IMR-90 (cell line): Measurements from ENCODE around the gene DENND1C. TPM values are rescaled to one million over a fixed set of nuclear protein-coding genes. Genes with fewer than 3 reads are reported as not detected.

ENCODE experiments used
- ATAC-seq: fragments of 200-7000 bp; cut with Tn5 transposase; 2 replicates; pipeline ENCODE4 v1.9.1; 2020; ENCODE audit warnings: low read depth, mild to moderate bottlenecking, moderate library complexity
- BruUV-seq: library from RNA; stranded (reverse); fragments of 400-500 nt; replicated peaks from 2 replicates; lab custom pipeline; 2021; lab: Mats Ljungman, UMichigan
- CTCF ChIA-PET: fragments of 300-600 bp; formaldehyde crosslinking; extraction: SDS; loops from one replicate; lab custom pipeline; 2021; ENCODE audit warnings: antibody characterized with exemption; lab: Yijun Ruan, JAX
- POLR2A ChIA-PET: fragments of 300-600 bp; sonication (Branson Sonifier 250); formaldehyde crosslinking; loops from one replicate; lab custom pipeline; 2022; ENCODE audit warnings: antibody characterized with exemption; ENCODE audit not compliant: unreplicated experiment; lab: Charles Lee
- DNase-seq: peaks from one replicate; pipeline ENCODE4 v3.0.0; 2013
- H2AFZ ChIP-seq: replicated peaks from 2 replicates; pipeline ENCODE3; 2013; ENCODE audit warnings: low read length, mild to moderate bottlenecking; ENCODE audit not compliant: poor library complexity
- H2AK5ac ChIP-seq: 2 replicates; pipeline ENCODE4 v1.6.1; 2013; ENCODE audit warnings: low read depth, low read length, inconsistent platforms
- H2AK9ac ChIP-seq: replicated peaks from 2 replicates; pipeline ENCODE3; 2013; ENCODE audit warnings: mild to moderate bottlenecking, low read depth, low read length, moderate library complexity; ENCODE audit not compliant: poor library complexity
- H2BK120ac ChIP-seq: 2 replicates; pipeline ENCODE4 v1.6.1; 2013; ENCODE audit warnings: low read depth, low read length, inconsistent platforms
- H2BK15ac ChIP-seq: 3 replicates; pipeline ENCODE4 v1.6.1; 2013; ENCODE audit warnings: low read depth, low read length, inconsistent platforms
- H2BK20ac ChIP-seq: 2 replicates; pipeline ENCODE4 v1.6.1; 2013; ENCODE audit warnings: low read depth, mild to moderate bottlenecking, inconsistent platforms, low read length, moderate library complexity
- H2BK5ac ChIP-seq: 2 replicates; pipeline ENCODE4 v1.6.1; 2013; ENCODE audit warnings: mild to moderate bottlenecking, low read depth, low read length, inconsistent platforms; ENCODE audit not compliant: poor library complexity, severe bottlenecking
- H3K14ac ChIP-seq: replicated peaks from 2 replicates; pipeline ENCODE4 v1.6.1; 2013; ENCODE audit warnings: low read depth, low read length, inconsistent platforms
- H3K18ac ChIP-seq: 2 replicates; pipeline ENCODE4 v1.6.1; 2013; ENCODE audit warnings: low read depth, low read length, control low read depth
- H3K23ac ChIP-seq: 2 replicates; pipeline ENCODE4 v1.6.1; 2013; ENCODE audit warnings: low read depth, low read length, inconsistent platforms
- H3K27ac ChIP-seq: 2 replicates; pipeline ENCODE4 v1.5.1; 2013; ENCODE audit warnings: mild to moderate bottlenecking, control low read depth, low read length; ENCODE audit not compliant: insufficient read depth
- H3K27me3 ChIP-seq: 2 replicates; pipeline ENCODE4 v1.6.1; 2013; ENCODE audit warnings: low read length; ENCODE audit not compliant: control insufficient read depth, insufficient read depth
- H3K36me3 ChIP-seq: 2 replicates; pipeline ENCODE4 v1.6.1; 2013; ENCODE audit warnings: low read length, mixed read lengths; ENCODE audit not compliant: control insufficient read depth, insufficient read depth
- H3K4ac ChIP-seq: 2 replicates; pipeline ENCODE4 v1.6.1; 2013; ENCODE audit warnings: low read depth, low read length, inconsistent platforms
- H3K4me1 ChIP-seq: 2 replicates; pipeline ENCODE4 v1.6.1; 2013; ENCODE audit warnings: low read length, mixed read lengths; ENCODE audit not compliant: control insufficient read depth, insufficient read depth
- H3K4me2 ChIP-seq: 2 replicates; pipeline ENCODE4 v1.6.1; 2013; ENCODE audit warnings: low read depth, mild to moderate bottlenecking, control low read depth, low read length, moderate library complexity
- H3K4me3 ChIP-seq: 2 replicates; pipeline ENCODE4 v1.5.1; 2013; ENCODE audit warnings: low read depth, mild to moderate bottlenecking, control low read depth, low read length, moderate library complexity; ENCODE audit not compliant: insufficient read depth
- H3K56ac ChIP-seq: 2 replicates; pipeline ENCODE4 v1.6.1; 2013; ENCODE audit warnings: low read length, inconsistent platforms; ENCODE audit not compliant: insufficient read depth; ENCODE audit errors: extremely low read depth
- H3K79me1 ChIP-seq, 2 experiments: 2 replicates each; pipeline ENCODE4 v1.6.1; 2013; ENCODE audit warnings: low read length in 2 of 2, inconsistent platforms in 1 of 2, low read depth in 1 of 2
- H3K9ac ChIP-seq: 2 replicates; pipeline ENCODE4 v1.6.1; 2013; ENCODE audit warnings: low read depth, low read length, control low read depth
- H3K9me1 ChIP-seq: 2 replicates; pipeline ENCODE4 v1.6.1; 2013; ENCODE audit warnings: low read length, inconsistent platforms; ENCODE audit not compliant: insufficient read depth
- H3K9me3 ChIP-seq: 2 replicates; pipeline ENCODE4 v1.6.1; 2013; ENCODE audit warnings: low read length; ENCODE audit not compliant: control insufficient read depth, insufficient read depth
- H4K20me1 ChIP-seq: 2 replicates; pipeline ENCODE4 v1.6.1; 2013; ENCODE audit warnings: low read length, inconsistent platforms; ENCODE audit not compliant: insufficient read depth
- H4K5ac ChIP-seq: 2 replicates; pipeline ENCODE4 v1.6.1; 2013; ENCODE audit warnings: mild to moderate bottlenecking, low read depth, low read length, control low read depth
- H4K8ac ChIP-seq, 2 experiments: 2 replicates each; pipeline ENCODE4 v1.6.1; 2013; ENCODE audit warnings: low read depth in 2 of 2, low read length in 2 of 2, control low read depth in 1 of 2, inconsistent platforms in 1 of 2
- H4K91ac ChIP-seq: 2 replicates; pipeline ENCODE4 v1.6.1; 2013; ENCODE audit warnings: low read depth, low read length, inconsistent platforms; ENCODE audit not compliant: insufficient read depth
- BHLHE40 ChIP-seq: fragments of 150-350 bp; IDR thresholded peaks from 2 replicates; pipeline ENCODE4 v1.6.1; 2016; ENCODE audit warnings: mild to moderate bottlenecking, low read depth, low read length
- CHD1 ChIP-seq: IDR thresholded peaks from 2 replicates; pipeline ENCODE4 v1.6.1; 2012; ENCODE audit warnings: low read depth, low read length, improper control_type of control experiment
- MXI1 ChIP-seq: IDR thresholded peaks from 2 replicates; pipeline ENCODE4 v1.6.1; 2012; ENCODE audit warnings: low read depth, mild to moderate bottlenecking, low read length, moderate library complexity, borderline replicate concordance
- RAD21 ChIP-seq: IDR thresholded peaks from 2 replicates; pipeline ENCODE4 v1.6.1; 2012; ENCODE audit warnings: low read length, improper control_type of control experiment
- WGBS, 2 experiments: methylation state at CpG; one replicate each; pipeline versions ENCODE4 v1.1.5 to v1.1.7; 2013; ENCODE audit warnings: missing lambda C conversion rate in 2 of 2; ENCODE audit not compliant: insufficient read length in 1 of 2; ENCODE audit errors: extremely low coverage in 2 of 2; 5-methylcytosine and 5-hydroxymethylcytosine counted together
- dilution Hi-C: fragments of 300-500 bp; cut with HindIII; formaldehyde crosslinking; loops from one replicate; pipeline ENCODE4 v1.14.3; 2018; ENCODE audit warnings: low sequenced_read_pairs; ENCODE audit not compliant: unreplicated experiment
- in situ Hi-C: fragments of 300-500 bp; cut with MboI; formaldehyde crosslinking; loops from 3 replicates; pipeline ENCODE4 v1.14.3; 2019; ENCODE audit warnings: low sequenced_read_pairs, inconsistent platforms, mixed read lengths
- intact Hi-C: fragments of 100-400 bp; cut with micrococcal nuclease; formaldehyde crosslinking; loops from 2 replicates; pipeline ENCODE4 v1.10.0; 2022
- polyA plus RNA-seq, 3 experiments: library from polyadenylated mRNA; depleted of rRNA; stranded (reverse); fragments of >200 nt; gene quantifications; 2 replicates each; pipeline ENCODE4 v1.2.3, GENCODE V29; 2012; ENCODE audit warnings: low replicate concordance in 1 of 3
- total RNA-seq: library from RNA; depleted of rRNA; stranded (reverse); fragments of >200 nt; gene quantifications from 2 replicates; pipeline ENCODE4 v1.2.3, GENCODE V29; 2012
- TF ChIP-seq, protein P1 (sequence below): fragments of 150-350 bp; IDR thresholded peaks from 2 replicates; pipeline ENCODE4 v1.6.1; 2017; ENCODE audit warnings: mild to moderate bottlenecking, antibody characterized with exemption, low read length, low read depth

DENND1C gene
- total and polyA plus RNA-seq, 2 of the 4 experiments (the other 2 are of a cell fraction), result not detected

DNA sequence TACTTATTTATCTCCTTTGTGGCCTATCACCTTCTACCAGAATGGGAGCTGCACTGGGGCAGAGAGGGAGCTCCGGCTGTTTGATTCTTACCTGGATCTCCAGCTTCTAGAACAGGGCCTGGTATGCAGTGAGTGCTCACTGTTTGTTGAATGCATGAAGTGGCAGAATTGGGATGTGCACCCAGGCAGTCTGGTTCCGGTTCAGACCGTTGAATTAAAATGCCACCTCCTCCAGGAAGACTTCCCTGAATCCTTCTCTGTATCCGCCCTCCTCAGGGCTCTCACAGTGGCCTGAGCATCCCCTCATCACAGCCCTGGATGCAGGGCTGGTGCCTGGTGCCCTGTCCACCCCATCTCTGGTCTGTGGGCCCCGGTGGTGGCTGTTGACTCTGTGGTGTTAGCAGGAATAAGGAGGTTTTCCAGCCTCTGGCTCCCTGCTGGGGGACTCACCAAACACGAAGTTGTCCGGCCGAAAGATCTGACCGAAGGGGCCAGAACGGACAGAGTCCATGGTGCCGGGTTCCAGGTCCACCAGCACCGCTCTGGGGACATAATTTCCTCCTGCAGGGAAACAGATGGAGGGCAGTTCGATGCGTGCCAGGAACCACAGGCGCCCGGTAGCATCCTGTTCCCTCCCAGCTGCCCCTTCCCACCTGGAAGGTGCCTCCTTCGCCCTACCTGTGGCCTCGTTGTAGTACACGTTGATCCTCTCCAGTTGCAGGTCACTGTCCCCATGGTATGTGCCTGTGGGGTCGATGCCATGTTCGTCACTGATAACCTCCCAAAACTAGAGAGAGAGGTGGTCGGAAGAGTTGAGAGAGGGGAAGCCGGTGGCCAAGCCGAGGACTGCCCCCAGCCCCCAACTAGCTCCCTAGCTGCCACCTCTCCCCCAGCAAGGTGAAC lies 19.5 kb upstream of the DENND1C start:
- Histone ChIP-seq H3K4me3 (no peak overlapping the region), H3K23ac (no peak overlapping the region), H2AK9ac (no peak overlapping the region), H3K14ac (no peak overlapping the region), H3K79me1 (no peaks in the 10 kb centered on the region), H3K4ac (no peak overlapping the region), H2BK120ac (no peak overlapping the region), H2BK20ac (no peak overlapping the region), H2AFZ (no peak overlapping the region), H4K20me1 (no peaks in the 10 kb centered on the region), H3K9me3 (no peaks in the 10 kb centered on the region), H3K27me3 (peaks cover 23% of the 10 kb centered on the region), H3K9me1 (no peaks in the 10 kb centered on the region), H2BK15ac (no peak overlapping the region), H4K5ac (no peak overlapping the region), H3K9ac (no peak overlapping the region), H3K56ac (no peak overlapping the region), H4K91ac (no peak overlapping the region), H3K4me1 (no peaks in the 10 kb centered on the region), H2BK5ac (no peak overlapping the region), H3K27ac (no peak overlapping the region), H3K36me3 (no peaks in the 10 kb centered on the region), H2AK5ac (no peak overlapping the region), H3K4me2 (no peak overlapping the region), H3K18ac (no peak overlapping the region), H4K8ac (no peak overlapping the region)
- WGBS, 2 experiments, result 56% methylated on average over 6 of the region's 24 CpGs; no CpG with 5 or more reads in 1 of the 2 experiments
- ChIA-PET CTCF (interaction anchor here (0.6 kb wide), 1 partner anchor 130 kb away, joined by 3 read pairs; no protein-coding TSS in a partner anchor), POLR2A (no interaction called here)
- BruUV-seq, result no TSS peak
- TF ChIP-seq MXI1, result no peak
- no peak for TF ChIP-seq RAD21
- TF ChIP-seq CHD1, result no peak
- TF ChIP-seq, protein P1, sequence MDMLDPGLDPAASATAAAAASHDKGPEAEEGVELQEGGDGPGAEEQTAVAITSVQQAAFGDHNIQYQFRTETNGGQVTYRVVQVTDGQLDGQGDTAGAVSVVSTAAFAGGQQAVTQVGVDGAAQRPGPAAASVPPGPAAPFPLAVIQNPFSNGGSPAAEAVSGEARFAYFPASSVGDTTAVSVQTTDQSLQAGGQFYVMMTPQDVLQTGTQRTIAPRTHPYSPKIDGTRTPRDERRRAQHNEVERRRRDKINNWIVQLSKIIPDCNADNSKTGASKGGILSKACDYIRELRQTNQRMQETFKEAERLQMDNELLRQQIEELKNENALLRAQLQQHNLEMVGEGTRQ, result no peak
- no peak for TF ChIP-seq BHLHE40
- dilution Hi-C loops, result no loop called here
- ATAC-seq, result no peak
- DNase-seq, result no peak
- in situ Hi-C loops, result no loop called here
- intact Hi-C loops, result no loop called here
